Smooth muscle cell (in vitro differentiated cells): Measurements from ENCODE around the gene GRIP2. TPM values are rescaled to one million over a fixed set of nuclear protein-coding genes. Genes with fewer than 3 reads are reported as not detected.
A peak's percentile ranks its signal among the peaks of the same experiment; 100 is the strongest.

Source experiments
- DNase-seq: peaks from one replicate; lab custom pipeline; 2025; ENCODE audit not compliant: unreplicated experiment; lab: John Stamatoyannopoulos, UW
- H2AFZ ChIP-seq: fragments of 200-600 bp; sonication (generic); 2 replicates; pipeline ENCODE4 v1.6.0; 2016; ENCODE audit warnings: antibody characterized with exemption, low read depth, mild to moderate bottlenecking
- H3F3A ChIP-seq: fragments of 200-600 bp; sonication (generic); 2 replicates; pipeline ENCODE4 v1.6.0; 2017; ENCODE audit warnings: antibody characterized with exemption, low read depth
- H3K27ac ChIP-seq: fragments of 200-600 bp; sonication (generic); 2 replicates; pipeline ENCODE4 v1.5.1; 2016; ENCODE audit warnings: low read depth, mild to moderate bottlenecking
- H3K27me3 ChIP-seq: fragments of 200-600 bp; sonication (generic); 2 replicates; pipeline ENCODE4 v1.6.1; 2016; ENCODE audit warnings: low read depth, mild to moderate bottlenecking
- H3K36me3 ChIP-seq: fragments of 200-600 bp; sonication (generic); 2 replicates; pipeline ENCODE4 v1.5.1; 2016; ENCODE audit warnings: low read depth
- H3K4me1 ChIP-seq: fragments of 200-600 bp; sonication (generic); 2 replicates; pipeline ENCODE4 v1.5.1; 2016; ENCODE audit warnings: low read depth
- H3K4me2 ChIP-seq: fragments of 200-600 bp; sonication (generic); 2 replicates; pipeline ENCODE4 v1.6.0; 2016; ENCODE audit warnings: mild to moderate bottlenecking
- H3K4me3 ChIP-seq: fragments of 200-600 bp; sonication (generic); 2 replicates; pipeline ENCODE4 v1.5.1; 2016; ENCODE audit warnings: mild to moderate bottlenecking
- H3K79me2 ChIP-seq: fragments of 200-600 bp; sonication (generic); 2 replicates; pipeline ENCODE4 v1.6.0; 2016; ENCODE audit warnings: low read depth, mild to moderate bottlenecking
- H3K9ac ChIP-seq: fragments of 200-600 bp; sonication (generic); 2 replicates; pipeline ENCODE4 v1.6.0; 2016; ENCODE audit warnings: low read depth
- H3K9me3 ChIP-seq: fragments of 200-600 bp; sonication (generic); replicated peaks from 2 replicates; pipeline ENCODE4 v1.5.1; 2016; ENCODE audit warnings: low read depth
- H4K20me1 ChIP-seq: fragments of 200-600 bp; sonication (generic); 2 replicates; pipeline ENCODE4 v1.6.0; 2016; ENCODE audit warnings: low read depth
- WGBS: methylation state at CpG from one replicate; pipeline ENCODE4 v1.1.7; 2016; ENCODE audit warnings: low lambda C conversion rate; 5-methylcytosine and 5-hydroxymethylcytosine counted together
- polyA plus RNA-seq: library from polyadenylated mRNA; unstranded; fragments of >200 nt; fragmentation: Nextera tagmentation; extraction: Ambion mirVana; gene quantifications from 2 replicates; pipeline ENCODE4 v1.2.1, GENCODE V29; 2016
- total RNA-seq: library from RNA; depleted of rRNA; stranded (reverse); fragments of >200 nt; gene quantifications from 2 replicates; pipeline ENCODE4 v1.2.3, GENCODE V29; 2014
- TF ChIP-seq, protein P1 (sequence below): fragments of 200-600 bp; sonication (generic); IDR thresholded peaks from 2 replicates; pipeline ENCODE4 v1.5.1; 2017; ENCODE audit warnings: borderline replicate concordance, mild to moderate bottlenecking, antibody characterized with exemption; ENCODE audit not compliant: insufficient read depth, poor library complexity, severe bottlenecking

Gene GRIP2
- total and polyA plus RNA-seq, 2 experiments from 2014 or later, result 2.0 to 6.5 TPM

- Histone ChIP-seq H3K9ac (no peak overlapping the region), H3F3A (no peaks in the 10 kb centered on the region), H4K20me1 (no peaks in the 10 kb centered on the region), H3K79me2 (no peaks in the 10 kb centered on the region), H2AFZ (no peak overlapping the region), H3K4me3 (no peak overlapping the region), H3K9me3 (no peaks in the 10 kb centered on the region), H3K36me3 (no peaks in the 10 kb centered on the region), H3K4me1 (peaks cover 3% of the 10 kb centered on the region), H3K27ac (no peak overlapping the region), H3K4me2 (no peak overlapping the region), H3K27me3 (no peaks in the 10 kb centered on the region)
- TF ChIP-seq, protein P1, sequence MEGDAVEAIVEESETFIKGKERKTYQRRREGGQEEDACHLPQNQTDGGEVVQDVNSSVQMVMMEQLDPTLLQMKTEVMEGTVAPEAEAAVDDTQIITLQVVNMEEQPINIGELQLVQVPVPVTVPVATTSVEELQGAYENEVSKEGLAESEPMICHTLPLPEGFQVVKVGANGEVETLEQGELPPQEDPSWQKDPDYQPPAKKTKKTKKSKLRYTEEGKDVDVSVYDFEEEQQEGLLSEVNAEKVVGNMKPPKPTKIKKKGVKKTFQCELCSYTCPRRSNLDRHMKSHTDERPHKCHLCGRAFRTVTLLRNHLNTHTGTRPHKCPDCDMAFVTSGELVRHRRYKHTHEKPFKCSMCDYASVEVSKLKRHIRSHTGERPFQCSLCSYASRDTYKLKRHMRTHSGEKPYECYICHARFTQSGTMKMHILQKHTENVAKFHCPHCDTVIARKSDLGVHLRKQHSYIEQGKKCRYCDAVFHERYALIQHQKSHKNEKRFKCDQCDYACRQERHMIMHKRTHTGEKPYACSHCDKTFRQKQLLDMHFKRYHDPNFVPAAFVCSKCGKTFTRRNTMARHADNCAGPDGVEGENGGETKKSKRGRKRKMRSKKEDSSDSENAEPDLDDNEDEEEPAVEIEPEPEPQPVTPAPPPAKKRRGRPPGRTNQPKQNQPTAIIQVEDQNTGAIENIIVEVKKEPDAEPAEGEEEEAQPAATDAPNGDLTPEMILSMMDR, result no peak
- no peak for DNase-seq
- 96% methylated on average over 10 of the region's 10 CpGs for WGBS
These were observed 30.4 kb downstream of the GRIP2 start for GRCh38 chr3:14509796-14510100.

- Histone ChIP-seq H4K20me1 (no peaks in the 10 kb centered on the region), H3F3A (no peaks in the 10 kb centered on the region), H3K4me3 (peak overlapping the region; percentile 37), H3K27me3 (no peaks in the 10 kb centered on the region), H3K27ac (no peak overlapping the region), H3K79me2 (no peaks in the 10 kb centered on the region), H3K4me2 (peak overlapping the region; percentile 90), H3K9me3 (no peaks in the 10 kb centered on the region), H2AFZ (peak overlapping the region; percentile 42), H3K4me1 (peaks cover 3% of the 10 kb centered on the region), H3K36me3 (no peaks in the 10 kb centered on the region), H3K9ac (no peak overlapping the region)
- 29% methylated on average over 11 of the region's 22 CpGs for WGBS
- peak; percentile 44 for DNase-seq
- TF ChIP-seq, protein P1, result peak; percentile 97
These were observed 31.0 kb downstream of the GRIP2 start for GRCh38 chr3:14508966-14509795.

DNA sequence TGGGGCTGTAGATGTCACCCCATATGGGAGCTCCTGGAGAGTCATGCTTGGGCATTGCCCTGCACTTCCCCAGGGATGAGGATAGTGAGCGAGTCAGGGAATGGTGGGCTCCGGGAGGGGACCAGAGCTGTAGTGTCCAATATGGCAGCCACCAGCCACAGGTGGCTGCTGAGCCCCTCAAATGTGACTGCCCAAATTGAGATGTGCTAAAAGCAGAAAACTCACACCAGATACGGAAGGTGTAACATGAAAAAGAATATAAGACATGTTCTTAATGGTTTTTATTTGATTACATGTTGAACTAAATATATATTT, 31.7 kb downstream of the GRIP2 start:
- no peaks in the 10 kb centered on the region for H4K20me1 ChIP-seq
- no peak overlapping the region for H3K4me2 ChIP-seq
- no peak overlapping the region for H3K4me3 ChIP-seq
- no peak overlapping the region for H3K27ac ChIP-seq
- 51% methylated on average over 3 of the region's 3 CpGs for WGBS
- H3K4me1 ChIP-seq, result peaks cover 3% of the 10 kb centered on the region
- TF ChIP-seq, protein P1, result no peak
- no peaks in the 10 kb centered on the region for H3K27me3 ChIP-seq
- no peaks in the 10 kb centered on the region for H3K79me2 ChIP-seq
- H2AFZ ChIP-seq, result no peak overlapping the region
- H3K9ac ChIP-seq, result no peak overlapping the region
- no peaks in the 10 kb centered on the region for H3K36me3 ChIP-seq
- no peaks in the 10 kb centered on the region for H3K9me3 ChIP-seq
- no peaks in the 10 kb centered on the region for H3F3A ChIP-seq
- no peak for DNase-seq

- Histone ChIP-seq H3K4me3 (no peak overlapping the region), H3K9me3 (no peaks in the 10 kb centered on the region), H4K20me1 (no peaks in the 10 kb centered on the region), H3K4me1 (peaks cover 3% of the 10 kb centered on the region), H3K36me3 (no peaks in the 10 kb centered on the region), H3K79me2 (no peaks in the 10 kb centered on the region), H2AFZ (no peak overlapping the region), H3K27me3 (no peaks in the 10 kb centered on the region), H3K4me2 (no peak overlapping the region), H3F3A (no peaks in the 10 kb centered on the region), H3K27ac (no peak overlapping the region), H3K9ac (no peak overlapping the region)
- TF ChIP-seq, protein P1, result no peak
- no peak for DNase-seq
- WGBS, result 95% methylated on average over 6 of the region's 6 CpGs
These were observed 32.2 kb downstream of the GRIP2 start for GRCh38 chr3:14507757-14508504.
